Measurements from ENCODE around the gene GLIS2.

DNA sequence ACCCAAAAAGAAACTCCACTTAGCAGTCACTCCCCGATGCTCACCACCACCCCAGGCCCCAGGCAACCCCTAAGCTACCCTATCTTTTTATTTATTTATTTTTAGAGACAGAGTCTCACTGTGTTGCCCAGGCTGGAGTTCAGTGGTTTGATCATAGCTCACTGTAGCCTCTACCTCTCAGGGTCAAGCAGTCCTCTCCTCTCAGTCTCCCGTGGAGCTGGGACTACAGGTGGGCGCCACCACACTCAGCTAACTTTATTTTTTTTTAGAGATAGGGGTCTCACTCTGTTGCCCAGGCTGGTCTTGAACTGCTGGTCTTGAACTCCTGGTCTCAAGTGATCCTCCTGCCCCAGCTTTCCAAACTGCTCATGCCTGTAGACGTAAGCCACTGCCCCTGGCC, 14.7 kb upstream of the GLIS2 start:
- TF ChIP-seq, protein P1, sequence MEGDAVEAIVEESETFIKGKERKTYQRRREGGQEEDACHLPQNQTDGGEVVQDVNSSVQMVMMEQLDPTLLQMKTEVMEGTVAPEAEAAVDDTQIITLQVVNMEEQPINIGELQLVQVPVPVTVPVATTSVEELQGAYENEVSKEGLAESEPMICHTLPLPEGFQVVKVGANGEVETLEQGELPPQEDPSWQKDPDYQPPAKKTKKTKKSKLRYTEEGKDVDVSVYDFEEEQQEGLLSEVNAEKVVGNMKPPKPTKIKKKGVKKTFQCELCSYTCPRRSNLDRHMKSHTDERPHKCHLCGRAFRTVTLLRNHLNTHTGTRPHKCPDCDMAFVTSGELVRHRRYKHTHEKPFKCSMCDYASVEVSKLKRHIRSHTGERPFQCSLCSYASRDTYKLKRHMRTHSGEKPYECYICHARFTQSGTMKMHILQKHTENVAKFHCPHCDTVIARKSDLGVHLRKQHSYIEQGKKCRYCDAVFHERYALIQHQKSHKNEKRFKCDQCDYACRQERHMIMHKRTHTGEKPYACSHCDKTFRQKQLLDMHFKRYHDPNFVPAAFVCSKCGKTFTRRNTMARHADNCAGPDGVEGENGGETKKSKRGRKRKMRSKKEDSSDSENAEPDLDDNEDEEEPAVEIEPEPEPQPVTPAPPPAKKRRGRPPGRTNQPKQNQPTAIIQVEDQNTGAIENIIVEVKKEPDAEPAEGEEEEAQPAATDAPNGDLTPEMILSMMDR (IDR thresholded peaks at IDR 0.05), result no peak
- TF ChIP-seq POLR2AphosphoS5 (IDR thresholded peaks at IDR 0.05) (no peak), EP300 (IDR thresholded peaks at IDR 0.05) (no peak), POLR2A (IDR thresholded peaks at IDR 0.05) (no peak)
